ENCODE data around the gene GSTK1. TPM values are rescaled to one million over a fixed set of nuclear protein-coding genes. Genes with fewer than 3 reads are reported as not detected.
A peak's percentile ranks its signal among the peaks of the same experiment; 100 is the strongest.
"Not testable (repeated sequence)": the region's sequence is repeated elsewhere in the genome, so short reads cannot be mapped to it uniquely, and the experiment has no call there.

GSTK1 gene
- total RNA-seq, 6 experiments from 2014 or later, result 209 to 315 (median 257) TPM

- Histone ChIP-seq H3K4me3 (peak overlapping the region; percentile 88 to 99 (median 98)), H3K27me3 (no peaks in the 10 kb centered on the region), H3K36me3 (peaks cover 0 to 20% (median 3%) of the 10 kb centered on the region in 4 donors), H3K4me1 (peaks cover 0 to 36% (median 6%) of the 10 kb centered on the region in 4 donors), H3K9me3 (no peaks in the 10 kb centered on the region), H3K27ac (peak overlapping the region; percentile 75 to 90 (median 87))
- DNase-seq (no peak), ATAC-seq (no peak)
- intact Hi-C loops (cut with DNase I), result no loop called here
- TF ChIP-seq CTCF (IDR thresholded peaks at IDR 0.05), result no peak
- no peak for TF ChIP-seq POLR2A (IDR thresholded peaks at IDR 0.05)
- 2% methylated on average over 11 of the region's 11 CpGs for WGBS (ENCODE audit: insufficient coverage, low coverage, low lambda C conversion rate, missing lambda C conversion rate)
Measured at GRCh38 chr7:143288836-143289235, 25.6 kb downstream of the GSTK1 start.

- H3K36me3 ChIP-seq, result peaks cover 0 to 26% (median 7%) of the 10 kb centered on the region in 4 donors
- 38% methylated on average over 6 of the region's 6 CpGs for WGBS (ENCODE audit: insufficient coverage, low coverage, low lambda C conversion rate, missing lambda C conversion rate)
- H3K27ac ChIP-seq, result no peak overlapping the region
- no peaks in the 10 kb centered on the region for H3K27me3 ChIP-seq
- intact Hi-C loops (cut with DNase I), result no loop called here
- H3K4me1 ChIP-seq, result peaks cover 0 to 31% (median 4%) of the 10 kb centered on the region in 4 donors
- ATAC-seq (no peak), DNase-seq (no peak)
- peak overlapping the region in 1 of 3 donors; percentile 88 for H3K4me3 ChIP-seq
- TF ChIP-seq CTCF (IDR thresholded peaks at IDR 0.05), result no peak
- no peaks in the 10 kb centered on the region for H3K9me3 ChIP-seq
Measured at GRCh38 chr7:143289421-143289820, 26.2 kb downstream of the GSTK1 start.

DNA sequence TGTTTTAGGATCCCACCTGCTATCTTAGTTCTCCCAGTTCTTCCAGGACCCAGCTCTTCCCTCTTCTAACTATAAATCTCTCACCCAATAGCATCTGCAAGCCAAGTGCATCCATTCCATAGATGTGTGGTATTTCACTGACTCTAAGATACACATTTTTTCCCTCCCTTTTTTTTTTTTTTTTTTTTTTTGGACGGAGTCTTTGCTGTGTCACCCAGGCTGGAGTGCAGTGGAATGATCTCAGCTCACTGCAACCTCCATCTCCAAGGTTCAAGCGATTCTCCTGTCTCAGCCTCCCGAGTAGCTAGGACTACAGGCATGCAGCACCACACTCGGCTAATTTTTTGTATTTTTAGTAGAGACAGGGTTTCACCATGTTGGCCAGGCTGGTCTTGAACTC, 26.6 kb downstream of the GSTK1 start:
- intact Hi-C loops (cut with DNase I), result loop anchor here in 1 of 2 donors (10.0 kb wide), 1 partner anchor 45 kb away; no protein-coding TSS in a partner anchor

DNA sequence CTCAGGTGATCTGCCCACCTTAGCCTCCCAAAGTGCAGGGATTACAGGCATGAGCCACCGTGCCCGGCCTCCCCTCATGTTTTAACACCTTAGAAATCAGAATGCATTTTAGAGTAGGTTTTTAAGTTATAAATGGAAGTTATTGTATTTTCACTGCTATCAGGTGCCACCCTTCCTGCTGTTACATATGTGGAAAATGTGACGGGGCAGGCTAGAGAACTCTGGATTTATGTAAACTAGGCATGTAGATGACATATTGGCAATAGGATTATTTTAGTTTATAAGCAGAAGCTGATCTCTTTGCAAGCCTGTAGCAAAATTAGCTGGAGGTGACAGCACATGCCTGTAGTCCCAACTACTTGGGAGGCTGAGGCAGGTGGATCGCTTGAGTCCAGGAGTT, 27.1 kb downstream of the GSTK1 start:
- TF ChIP-seq POLR2A (IDR thresholded peaks at IDR 0.05) (no peak), CTCF (IDR thresholded peaks at IDR 0.05) (no peak)
- Histone ChIP-seq H3K4me3 (no peak overlapping the region), H3K27me3 (no peaks in the 10 kb centered on the region), H3K27ac (no peak overlapping the region), H3K36me3 (peaks cover 0 to 35% (median 12%) of the 10 kb centered on the region in 4 donors), H3K4me1 (peaks cover 0 to 31% (median 4%) of the 10 kb centered on the region in 4 donors), H3K9me3 (no peaks in the 10 kb centered on the region)
- no peak for DNase-seq
- ATAC-seq, result no peak
- intact Hi-C loops (cut with DNase I), result loop anchor here in 1 of 2 donors (10.0 kb wide), 1 partner anchor 45 kb away; no protein-coding TSS in a partner anchor
- WGBS (ENCODE audit: insufficient coverage, low coverage, low lambda C conversion rate, missing lambda C conversion rate), result 61% methylated on average over 3 of the region's 4 CpGs

More for the DNA sequence above, 26.6 kb downstream of the GSTK1 start:
- WGBS (ENCODE audit: insufficient coverage, low coverage, low lambda C conversion rate, missing lambda C conversion rate), result 69% methylated on average over 4 of the region's 4 CpGs
- DNase-seq, H3K9me3 ChIP-seq, H3K27ac ChIP-seq, H3K4me3 ChIP-seq, H3K27me3 ChIP-seq, ATAC-seq: not testable (repeated sequence)
- Histone ChIP-seq H3K4me1 (peaks cover 0 to 31% (median 4%) of the 10 kb centered on the region in 4 donors), H3K36me3 (peaks cover 0 to 30% (median 10%) of the 10 kb centered on the region in 4 donors)

DNA sequence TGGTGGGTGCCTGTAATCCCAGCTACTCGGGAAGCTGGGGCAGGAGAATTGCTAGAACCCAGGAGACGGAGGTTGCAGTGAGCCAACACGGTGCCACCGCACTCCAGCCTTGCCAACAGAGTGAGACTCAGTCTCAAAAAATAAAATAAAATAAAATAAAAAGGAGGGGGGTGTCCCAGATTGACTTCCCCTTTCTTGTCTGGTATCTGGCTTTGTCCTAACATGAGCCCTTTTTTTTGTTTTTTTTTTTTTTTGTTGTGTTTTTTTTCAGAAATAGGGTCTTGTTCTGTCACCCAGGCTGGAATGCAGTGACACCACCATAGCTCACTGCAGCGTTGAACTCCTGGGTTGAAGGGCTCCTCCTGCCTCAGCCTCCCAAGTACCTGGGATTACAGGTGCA, 29.6 kb downstream of the GSTK1 start:
- intact Hi-C loops (cut with DNase I), result loop anchor here in 1 of 2 donors (10.0 kb wide), 1 partner anchor 48 kb away; no protein-coding TSS in a partner anchor

More for the DNA sequence above, 29.6 kb downstream of the GSTK1 start:
- peaks cover 0 to 56% (median 18%) of the 10 kb centered on the region in 4 donors for H3K36me3 ChIP-seq
- H3K9me3 ChIP-seq, result no peaks in the 10 kb centered on the region
- no peaks in the 10 kb centered on the region for H3K27me3 ChIP-seq
- 92% methylated on average over 5 of the region's 5 CpGs for WGBS (ENCODE audit: insufficient coverage, low coverage, low lambda C conversion rate, missing lambda C conversion rate)
- no peak overlapping the region for H3K27ac ChIP-seq
- DNase-seq, result no peak
- ATAC-seq, result no peak
- H3K4me1 ChIP-seq, result peaks cover 0 to 13% (median 0%) of the 10 kb centered on the region in 4 donors
- H3K4me3 ChIP-seq, result no peak overlapping the region
- no peak for TF ChIP-seq POLR2A (IDR thresholded peaks at IDR 0.05)
- no peak for TF ChIP-seq CTCF (IDR thresholded peaks at IDR 0.05)
